HFFc6 (cell line): ENCODE data around the gene NMD3. TPM values are rescaled to one million over a fixed set of nuclear protein-coding genes. Genes with fewer than 3 reads are reported as not detected.

Experiments used
- DNase-seq: peaks from one replicate; pipeline ENCODE4 v3.0.0-alpha.2; 2018
- H3K27ac Mint-ChIP-seq: 2 replicates; pipeline ENCODE4 v1.8.0; 2020; ENCODE audit warnings: mild to moderate bottlenecking, mixed read lengths
- H3K27me3 Mint-ChIP-seq: 2 replicates; pipeline ENCODE4 v1.8.0; 2021; ENCODE audit warnings: mild to moderate bottlenecking, moderate library complexity, mixed read lengths; ENCODE audit not compliant: insufficient read depth
- H3K36me3 Mint-ChIP-seq: 2 replicates; pipeline ENCODE4 v1.8.0; 2021; ENCODE audit warnings: low read depth, mixed read lengths
- H3K4me1 Mint-ChIP-seq: 2 replicates; pipeline ENCODE4 v1.8.0; 2020; ENCODE audit warnings: low read depth, mixed read lengths
- H3K4me3 Mint-ChIP-seq: 2 replicates; pipeline ENCODE4 v1.8.0; 2020; ENCODE audit warnings: mild to moderate bottlenecking, moderate library complexity, mixed read lengths
- H3K9me3 Mint-ChIP-seq: 2 replicates; pipeline ENCODE4 v1.8.0; 2020; ENCODE audit warnings: mild to moderate bottlenecking, mixed read lengths
- CTCF ChIP-seq: fragments of 200-600 bp; sonication (generic); IDR thresholded peaks from 2 replicates; pipeline ENCODE4 v1.5.0; 2021; ENCODE audit warnings: antibody characterized with exemption, mild to moderate bottlenecking
- total RNA-seq, 6 experiments: library from RNA; stranded (reverse); fragmentation: NEBNext Ultra II Directional; extraction: Animal tissue kit (Norgen Biotek cat#: 25700); gene quantifications; 2 replicates in 1 of 6; 3 replicates in 5 of 6; pipeline ENCODE4 v1.2.3, GENCODE V29; 2021

NMD3 gene
- total RNA-seq, 6 experiments from 2014 or later, result 56.8 to 72.3 (median 64.3) TPM

DNA sequence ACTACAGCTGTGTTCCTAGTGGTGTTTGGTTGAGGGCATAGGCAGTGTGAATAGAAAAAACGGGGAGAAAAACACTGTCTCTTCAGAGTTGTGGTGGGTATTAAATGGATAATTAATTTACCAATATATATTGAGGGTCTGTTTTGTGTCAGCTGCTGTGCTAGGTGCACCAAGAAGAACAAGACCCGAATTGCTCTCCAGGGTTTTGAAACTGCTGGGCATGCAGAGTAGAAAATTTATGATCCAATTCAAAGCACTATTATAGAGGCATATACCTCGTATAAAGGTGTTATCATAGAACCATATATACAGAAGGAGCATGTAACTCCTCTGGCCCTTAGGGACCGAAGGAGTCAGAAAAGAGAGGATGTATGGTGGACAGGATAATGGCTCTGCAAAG lies 1.6 kb upstream of the NMD3 start:
- Mint-ChIP-seq H3K27me3 (peaks cover 5% of the 10 kb centered on the region), H3K36me3 (peaks cover 6% of the 10 kb centered on the region; the same call in 1 of the 2 replicates), H3K9me3 (0 out of 2 replicates have a peak, but pooled peaks cover 4% of the 10 kb centered on the region), H3K4me3 (no peak overlapping the region), H3K4me1 (peaks cover 32% of the 10 kb centered on the region), H3K27ac (no peak overlapping the region)
- no peak for DNase-seq
- TF ChIP-seq CTCF, result no peak

DNA sequence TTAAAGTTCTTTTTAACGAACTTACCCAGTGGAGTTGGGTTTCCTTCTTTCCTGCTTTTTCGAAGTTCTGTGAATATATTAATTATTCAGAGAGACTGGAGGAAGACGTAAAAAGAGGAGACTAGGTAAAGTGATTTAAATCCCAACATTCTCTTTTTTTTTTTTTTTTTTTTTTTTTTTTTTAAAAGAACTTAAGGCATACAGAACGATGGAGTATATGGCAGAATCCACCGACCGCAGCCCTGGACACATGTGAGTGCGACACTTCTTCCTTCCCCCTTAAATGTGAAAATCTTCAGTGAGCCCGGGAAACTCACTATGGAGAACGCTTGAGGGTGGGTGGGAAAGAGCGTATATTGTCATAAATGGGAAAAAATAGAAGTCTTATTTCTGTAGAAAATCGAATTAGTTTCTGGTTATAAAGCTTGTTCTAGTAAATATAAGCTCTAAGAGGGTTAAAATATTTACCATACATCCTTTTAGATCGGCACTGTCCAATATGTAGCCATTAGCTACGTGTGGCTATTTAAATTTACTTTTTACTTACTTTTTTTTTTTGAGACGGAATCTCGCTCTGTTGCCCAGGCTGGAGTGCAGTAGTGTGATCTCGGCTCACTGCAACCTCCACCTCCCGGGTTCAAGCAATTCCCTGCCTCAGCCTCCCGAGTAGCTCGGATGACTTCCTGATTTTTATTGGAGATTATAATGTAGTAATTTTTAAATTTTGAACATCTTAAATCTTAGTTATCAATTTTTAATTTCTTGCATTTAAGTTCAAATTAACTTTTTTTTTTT lies 892 bp downstream of the NMD3 start:
- Mint-ChIP-seq H3K36me3 (peaks cover 13% of the 10 kb centered on the region), H3K4me3 (peak overlapping the region; percentile 97)

DNA sequence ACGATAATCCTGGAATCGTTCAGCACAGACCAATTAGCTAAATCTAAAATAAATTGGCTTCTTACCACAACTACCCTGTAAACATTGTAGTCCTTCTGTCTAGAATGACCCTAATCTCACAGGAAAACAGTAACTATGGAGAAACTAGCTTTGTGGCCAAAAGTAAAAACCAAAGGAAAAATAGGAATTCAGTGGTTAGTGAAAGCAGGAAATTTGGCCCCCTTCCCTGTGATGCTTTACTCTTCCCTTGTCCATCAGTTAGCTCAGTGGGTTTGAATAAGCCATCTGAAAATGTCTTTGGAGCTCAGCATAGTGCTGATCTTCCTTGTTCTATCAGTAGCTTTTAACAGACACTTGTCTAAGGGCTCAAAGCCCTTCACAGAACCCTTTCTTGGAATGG lies 1.6 kb downstream of the NMD3 start:
- Mint-ChIP-seq H3K4me1 (peaks cover 34% of the 10 kb centered on the region), H3K9me3 (0 out of 2 replicates have a peak, but pooled peaks cover 4% of the 10 kb centered on the region), H3K4me3 (peak overlapping the region; percentile 97), H3K27ac (peak overlapping the region; percentile 88), H3K27me3 (no peaks in the 10 kb centered on the region), H3K36me3 (peaks cover 13% of the 10 kb centered on the region)
- no peak for DNase-seq
- TF ChIP-seq CTCF, result no peak

More for the DNA sequence above, 892 bp downstream of the NMD3 start:
- H3K4me1 Mint-ChIP-seq, result peaks cover 38% of the 10 kb centered on the region
- peak overlapping the region; percentile 88 for H3K27ac Mint-ChIP-seq
- DNase-seq, result no peak
- TF ChIP-seq CTCF, result no peak
- H3K9me3 Mint-ChIP-seq, result 0 out of 2 replicates have a peak, but pooled peaks cover 4% of the 10 kb centered on the region
- H3K27me3 Mint-ChIP-seq, result no peaks in the 10 kb centered on the region

- no peak for TF ChIP-seq CTCF
- peaks cover 30% of the 10 kb centered on the region for H3K4me1 Mint-ChIP-seq
- no peaks in the 10 kb centered on the region for H3K27me3 Mint-ChIP-seq
- no peak for DNase-seq
- 0 out of 2 replicates have a peak, but pooled peaks cover 4% of the 10 kb centered on the region for H3K9me3 Mint-ChIP-seq
- H3K27ac Mint-ChIP-seq, result no peak overlapping the region
- H3K36me3 Mint-ChIP-seq, result peaks cover 13% of the 10 kb centered on the region
- peak overlapping the region; percentile 28; the same call in 1 of the 2 replicates for H3K4me3 Mint-ChIP-seq
Observed at GRCh38 chr3:161224786-161225185, 3.7 kb downstream of the NMD3 start.

- no peaks in the 10 kb centered on the region for H3K9me3 Mint-ChIP-seq
- no peaks in the 10 kb centered on the region for H3K36me3 Mint-ChIP-seq
- H3K4me1 Mint-ChIP-seq, result peaks cover 7% of the 10 kb centered on the region
- H3K27ac Mint-ChIP-seq, result no peak overlapping the region
- H3K27me3 Mint-ChIP-seq, result no peaks in the 10 kb centered on the region
- H3K4me3 Mint-ChIP-seq, result no peak overlapping the region
- TF ChIP-seq CTCF, result no peak
- no peak for DNase-seq
Observed at GRCh38 chr3:161230621-161231171, 9.6 kb downstream of the NMD3 start.
